T1000 (cell line): ENCODE data around the gene PITPNM2.
"Not testable (repeated sequence)": the region's sequence is repeated elsewhere in the genome, so short reads cannot be mapped to it uniquely, and the experiment has no call there.

Source experiments
- DNase-seq: peaks from one replicate; lab custom pipeline; 2025; ENCODE audit warnings: mixed read lengths; lab: John Stamatoyannopoulos, UW

PITPNM2 gene

GRCh38 chr12:123120452-123121166 is 30.3 kb downstream of the PITPNM2 start:
- no peak for DNase-seq

DNA sequence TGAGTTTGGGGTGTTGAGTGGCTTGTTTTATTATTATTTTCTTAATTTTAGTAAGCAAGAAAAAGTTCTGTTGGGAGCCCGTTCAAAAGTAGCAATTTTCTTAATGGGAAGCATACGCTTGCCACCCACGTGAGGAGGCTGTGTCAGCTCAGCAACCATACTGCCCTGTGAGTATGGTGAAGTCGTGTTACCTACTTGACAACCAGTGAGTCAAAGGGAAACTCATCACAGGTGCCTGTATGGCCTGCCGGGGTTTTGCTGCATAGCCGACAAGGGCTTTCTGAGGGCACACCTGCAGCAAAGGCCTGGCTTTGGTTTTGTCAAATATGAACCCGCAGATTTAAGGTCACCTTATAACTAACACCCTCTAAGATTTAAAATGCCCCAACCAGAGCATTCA is 31.1 kb downstream of the PITPNM2 start:
- DNase-seq = no peak

GRCh38 chr12:123118497-123118896 is 32.4 kb downstream of the PITPNM2 start:
- no peak for DNase-seq

DNA sequence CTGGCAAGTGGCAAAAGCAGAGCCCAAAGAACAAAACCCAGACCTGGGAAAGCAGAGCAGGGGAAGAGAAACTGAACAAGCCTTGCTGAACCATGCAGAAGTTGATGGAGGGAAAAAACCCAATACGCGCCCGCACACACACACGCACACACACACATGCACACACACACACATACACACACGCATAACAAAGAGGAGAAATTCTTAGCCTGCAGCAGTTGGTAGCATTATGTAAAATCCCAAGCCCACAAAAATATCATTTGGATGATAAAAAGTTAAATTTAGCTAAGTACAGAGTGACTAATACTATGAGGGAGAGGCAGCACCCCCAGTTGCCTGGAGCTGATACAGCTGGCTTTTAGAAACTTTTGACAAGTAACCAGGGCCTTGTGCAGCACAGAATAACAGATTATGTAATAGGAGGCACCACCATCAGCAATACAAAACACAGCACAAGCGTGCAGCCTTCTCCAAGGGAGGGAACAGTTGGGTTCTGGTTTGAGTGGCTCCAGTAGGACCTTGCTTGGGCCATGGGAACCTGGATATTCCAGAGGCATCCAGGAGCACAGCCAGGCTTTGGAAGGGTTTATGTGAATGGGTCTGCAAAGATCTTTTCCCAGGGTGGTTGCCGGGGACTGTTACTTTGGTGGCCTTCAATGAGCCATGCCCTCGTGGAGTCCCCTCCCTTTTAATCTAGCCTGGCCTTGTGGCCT is 35.3 kb downstream of the PITPNM2 start:
- DNase-seq = peak; percentile 33

- no peak for DNase-seq
Measured at GRCh38 chr12:123114304-123115083, 36.4 kb downstream of the PITPNM2 start.

GRCh38 chr12:123113026-123113425 is 37.9 kb downstream of the PITPNM2 start:
- DNase-seq = no peak

DNA sequence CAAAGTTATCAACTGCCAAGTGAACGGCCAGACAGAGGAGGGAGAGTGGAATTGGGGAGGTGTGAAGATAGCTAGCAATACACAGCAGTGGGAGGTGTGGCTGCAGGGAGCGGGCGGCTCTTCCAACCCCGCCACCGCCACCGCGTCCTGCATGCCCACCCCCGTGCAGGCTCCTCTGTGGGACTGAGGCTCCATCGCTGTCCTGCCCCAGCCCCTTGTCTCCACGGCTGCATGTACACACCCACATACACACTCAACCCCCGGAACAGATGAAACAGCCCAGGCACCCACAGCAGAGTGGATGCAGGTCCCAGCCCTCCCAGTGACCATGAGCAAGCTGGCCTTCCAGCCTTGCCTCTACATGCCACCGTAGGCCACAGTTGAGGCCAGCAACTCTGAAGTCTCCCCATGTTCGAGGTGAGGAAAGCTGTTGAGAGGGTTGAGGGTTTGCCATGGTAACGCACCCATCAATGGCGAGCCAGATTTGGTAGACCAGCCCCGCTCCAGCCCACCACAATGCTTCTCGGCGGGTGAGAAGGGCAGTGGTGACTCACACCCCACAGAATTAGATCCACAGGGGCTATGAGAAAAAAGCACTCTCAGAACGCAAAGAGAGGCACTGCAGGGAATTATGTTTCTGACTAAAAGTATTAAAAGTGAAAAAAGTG is 39.3 kb downstream of the PITPNM2 start:
- DNase-seq = peak; percentile 32

GRCh38 chr12:123109319-123109772 is 41.5 kb downstream of the PITPNM2 start:
- DNase-seq = no peak

DNA sequence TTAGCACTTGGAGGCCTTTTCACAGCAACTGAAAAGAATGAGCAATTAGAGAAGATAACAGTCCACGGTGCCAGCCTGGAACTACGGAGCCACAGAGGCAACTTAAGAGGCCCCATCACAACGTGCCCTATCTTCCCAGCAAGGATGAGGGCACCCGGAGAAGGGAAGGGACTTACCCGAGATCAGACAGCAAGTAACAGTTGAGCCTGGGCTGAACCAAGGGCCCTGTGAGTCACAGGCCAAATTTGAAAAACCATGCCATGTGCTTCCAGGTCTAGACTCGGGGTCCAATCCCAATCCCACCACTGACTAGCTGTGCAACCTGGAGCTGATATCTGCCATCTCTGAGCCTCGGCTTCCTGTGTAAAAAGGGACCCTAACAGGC is 42.2 kb downstream of the PITPNM2 start:
- DNase-seq = no peak

- no peak for DNase-seq
Measured at GRCh38 chr12:123107926-123108681, 42.8 kb downstream of the PITPNM2 start.

GRCh38 chr12:123106640-123107359 is 44.1 kb downstream of the PITPNM2 start:
- DNase-seq = no peak

DNA sequence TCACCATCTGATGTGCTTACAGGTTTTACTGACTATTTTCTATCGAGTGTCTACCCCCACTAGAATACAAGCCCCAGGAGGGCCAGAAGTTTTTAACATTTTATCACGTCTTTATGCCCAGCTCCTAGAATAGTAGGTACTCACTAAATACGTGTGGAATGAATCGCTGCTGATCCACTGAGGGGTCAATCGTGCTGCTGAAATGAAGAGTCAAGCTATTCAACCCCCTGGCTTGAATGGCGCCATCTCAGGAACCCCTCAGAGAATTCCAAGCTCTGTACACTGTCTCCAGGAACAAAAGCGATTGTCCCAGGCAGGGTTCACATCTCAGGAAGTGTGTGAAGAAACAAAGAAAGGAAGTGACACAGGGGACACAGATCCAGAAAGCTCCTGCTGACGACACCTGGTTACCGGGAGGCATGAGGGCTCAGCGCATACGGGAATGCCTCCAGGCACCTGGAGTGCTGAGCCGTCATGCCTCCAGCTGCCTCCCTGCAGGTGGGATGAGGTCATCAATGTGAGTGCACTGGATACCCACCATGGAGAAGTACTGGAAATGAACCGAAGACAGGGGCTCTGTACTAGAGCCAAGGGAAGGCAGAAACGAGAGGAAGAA is 45.6 kb downstream of the PITPNM2 start:
- no peak for DNase-seq

DNA sequence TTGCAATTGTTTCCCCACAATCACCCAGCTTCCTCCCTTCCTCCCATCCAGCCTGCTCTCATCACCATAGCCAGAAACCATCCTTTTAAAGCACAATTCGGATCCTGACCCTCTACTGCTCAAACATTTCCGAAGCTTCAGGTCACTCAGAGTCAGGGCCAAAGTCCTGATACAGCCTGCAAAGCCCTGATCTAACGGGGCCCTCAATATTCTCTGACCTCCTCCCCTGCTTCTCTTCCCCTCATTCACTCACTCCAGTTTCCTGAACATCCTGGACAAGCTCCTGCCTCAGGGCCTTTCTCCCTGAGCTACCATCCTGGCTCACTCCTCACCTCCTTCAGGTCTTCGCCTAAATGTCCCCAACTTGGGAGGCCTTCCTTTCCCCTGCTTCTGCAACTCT is 46.1 kb downstream of the PITPNM2 start:
- DNase-seq = no peak

GRCh38 chr12:123104094-123104493 is 46.8 kb downstream of the PITPNM2 start:
- DNase-seq = not testable (repeated sequence)

- DNase-seq = no peak
Measured at GRCh38 chr12:123102781-123103503, 47.9 kb downstream of the PITPNM2 start.

GRCh38 chr12:123102366-123102765 is 48.5 kb downstream of the PITPNM2 start:
- DNase-seq = no peak

DNA sequence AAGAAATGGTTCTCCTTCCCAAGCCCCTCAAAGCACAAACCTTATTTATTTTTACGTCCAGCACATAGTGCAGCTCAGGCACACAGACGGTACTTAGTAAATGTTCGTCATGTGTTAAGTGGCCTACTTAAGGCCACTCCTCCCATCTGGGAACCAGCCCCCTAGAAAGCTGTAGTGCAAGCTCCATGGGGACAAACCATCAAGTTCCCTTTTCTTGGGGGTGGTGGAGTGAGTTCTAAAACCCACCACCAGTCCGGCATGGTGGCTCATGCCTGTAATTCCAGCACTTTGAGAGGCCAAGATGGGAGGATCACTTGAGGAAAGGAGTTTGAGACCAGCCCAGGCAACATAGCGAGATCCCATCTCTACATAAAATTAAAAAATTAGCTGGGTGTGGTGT is 49.4 kb downstream of the PITPNM2 start:
- DNase-seq = no peak
